Fibroblast of skin of abdomen (primary cell): ENCODE data around the gene STAP1.

Experiments
- DNase-seq: peaks from one replicate; pipeline ENCODE4 v3.0.0-alpha.2; 2013

Gene STAP1

GRCh38 chr4:67556436-67556835 lies 2.1 kb upstream of the STAP1 start:
- DNase-seq: no peak

- peak; percentile 53 for DNase-seq
Measured at GRCh38 chr4:67565284-67565683, 6.8 kb downstream of the STAP1 start.

GRCh38 chr4:67566335-67566734 lies 7.8 kb downstream of the STAP1 start:
- no peak for DNase-seq

- peak; percentile 44 for DNase-seq
Measured at GRCh38 chr4:67568820-67569219, 10.3 kb downstream of the STAP1 start.

GRCh38 chr4:67570537-67570936 lies 12.0 kb downstream of the STAP1 start:
- DNase-seq: no peak

- DNase-seq: no peak
Measured at GRCh38 chr4:67571975-67572374, 13.4 kb downstream of the STAP1 start.

GRCh38 chr4:67573193-67573592 lies 14.7 kb downstream of the STAP1 start:
- no peak for DNase-seq

GRCh38 chr4:67575232-67576058 lies 16.9 kb downstream of the STAP1 start:
- no peak for DNase-seq

- DNase-seq: no peak
Measured at GRCh38 chr4:67576059-67576466, 17.5 kb downstream of the STAP1 start.

DNA sequence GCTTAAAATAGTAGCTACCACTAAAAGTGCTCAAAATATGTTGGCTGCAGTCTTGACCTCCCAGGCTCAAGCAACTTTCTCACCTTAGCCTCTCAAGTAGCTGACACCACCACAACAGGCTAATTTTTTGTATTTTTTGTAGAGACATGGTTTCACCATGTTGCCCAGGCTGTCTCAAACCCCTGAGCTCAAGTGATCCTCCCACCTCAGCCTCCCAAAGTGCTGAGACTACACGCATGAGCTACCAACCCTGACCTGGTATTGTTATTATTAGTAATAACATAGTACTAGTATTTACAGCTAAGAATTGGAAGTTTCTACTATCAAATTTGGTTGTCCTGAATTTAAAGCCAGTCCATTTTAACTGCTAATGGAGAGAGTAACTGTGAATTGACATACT lies 18.0 kb downstream of the STAP1 start:
- no peak for DNase-seq

- DNase-seq: no peak
Measured at GRCh38 chr4:67580577-67580976, 22.1 kb downstream of the STAP1 start.

DNA sequence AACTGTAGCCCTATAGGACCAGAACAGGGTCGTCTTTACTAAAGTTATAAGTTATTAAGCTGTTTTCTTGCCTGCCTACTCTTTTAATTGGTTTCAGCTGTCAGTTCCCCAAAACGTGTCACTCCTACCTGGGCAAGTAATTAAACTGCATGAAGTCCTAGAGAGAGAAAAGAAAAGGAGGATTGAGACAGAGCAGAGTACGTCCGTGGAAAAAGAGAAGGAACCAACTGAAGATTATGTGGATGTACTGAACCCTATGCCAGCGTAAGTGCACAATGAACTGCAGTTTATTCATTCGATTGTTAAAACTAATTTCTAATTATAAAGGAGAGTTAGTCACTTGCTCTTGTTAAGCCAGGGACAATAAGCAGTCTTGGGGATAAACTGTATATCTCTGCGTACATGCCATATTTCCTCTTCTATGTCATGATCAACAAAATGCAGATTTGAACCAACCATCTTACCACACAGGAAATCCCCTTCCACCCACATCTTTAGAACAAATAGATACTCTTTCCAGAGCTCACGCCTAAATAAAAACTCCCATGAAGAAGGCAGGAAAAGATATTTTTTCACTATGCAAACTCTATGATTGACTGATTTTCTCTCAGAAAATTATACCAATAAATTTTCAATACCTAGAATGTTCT lies 22.8 kb downstream of the STAP1 start:
- DNase-seq: no peak

- no peak for DNase-seq
Measured at GRCh38 chr4:67581913-67582312, 23.4 kb downstream of the STAP1 start.

GRCh38 chr4:67584496-67584895 lies 26.0 kb downstream of the STAP1 start:
- no peak for DNase-seq

- DNase-seq: no peak
Measured at GRCh38 chr4:67587156-67587555, 28.6 kb downstream of the STAP1 start.

DNA sequence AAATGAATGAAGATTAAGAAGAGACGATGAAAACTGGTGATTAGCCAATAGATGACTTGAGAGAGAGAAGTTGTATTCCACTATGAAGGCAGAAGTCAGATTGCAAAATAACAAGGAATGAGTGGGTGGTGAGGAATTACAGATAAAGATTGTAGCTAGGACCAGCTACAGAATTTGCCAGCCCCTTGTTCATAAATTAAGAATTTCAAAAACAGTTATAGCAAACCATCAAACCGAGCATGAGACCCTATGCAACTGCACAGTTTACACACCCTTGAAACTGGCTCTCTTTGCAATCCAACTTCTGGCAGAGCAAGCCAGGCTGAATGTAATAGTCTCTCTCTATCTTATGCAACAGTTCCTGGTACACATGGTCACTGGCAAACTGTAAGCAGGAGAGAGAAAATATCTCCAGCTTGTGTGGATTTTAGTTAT lies 35.2 kb downstream of the STAP1 start:
- peak; percentile 31 for DNase-seq

DNA sequence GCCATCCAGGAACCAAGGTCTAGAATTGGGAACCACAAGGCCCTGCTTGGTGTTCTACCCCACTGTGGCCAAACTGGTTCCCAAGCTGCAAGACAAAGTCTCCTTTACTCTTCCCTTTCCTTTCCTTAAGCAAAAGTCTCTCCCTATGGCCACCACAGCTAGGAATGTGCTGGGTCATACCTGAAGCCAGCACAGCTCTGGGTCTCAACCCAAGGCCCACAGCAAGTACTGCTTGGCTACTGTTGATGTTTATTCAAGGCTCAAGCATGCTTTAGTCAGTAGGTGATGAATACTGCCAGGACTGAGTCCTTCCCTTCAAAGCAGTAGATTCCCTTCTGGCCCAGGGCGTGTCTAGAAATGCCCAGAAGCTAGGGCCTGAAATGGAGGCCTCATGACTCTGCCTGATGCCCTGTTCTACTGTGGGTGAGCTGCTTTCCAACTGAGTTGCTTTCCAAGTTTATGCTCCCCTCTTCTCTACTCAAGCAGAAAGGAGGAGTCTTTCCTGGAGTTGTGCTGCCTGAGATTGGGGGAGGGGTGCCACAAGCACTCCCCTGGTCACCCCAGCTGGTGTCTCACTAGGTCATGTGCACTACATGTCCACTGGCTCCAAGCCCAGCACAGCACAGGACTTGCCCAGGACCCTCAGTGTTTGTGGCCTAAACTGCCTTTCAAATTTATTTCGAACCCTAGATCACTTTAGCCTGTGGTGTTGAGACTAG lies 44.9 kb downstream of the STAP1 start:
- no peak for DNase-seq

DNA sequence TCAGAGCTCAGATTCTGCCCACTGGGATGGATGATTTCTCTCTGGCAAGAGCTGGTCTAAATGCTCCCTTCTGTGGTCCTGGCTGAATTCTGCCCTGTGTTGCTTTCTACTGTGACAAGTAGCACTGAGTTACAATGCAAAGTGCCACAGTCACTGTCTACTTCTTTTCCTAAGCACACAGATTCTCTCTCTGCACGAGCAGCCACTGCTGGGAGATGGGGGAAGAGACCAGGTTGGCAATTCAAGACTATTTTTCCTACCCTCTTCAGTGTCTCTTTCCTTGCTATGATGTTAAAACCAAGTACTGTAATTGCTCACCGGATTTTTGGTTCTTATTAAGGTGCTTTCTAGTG lies 45.5 kb downstream of the STAP1 start:
- DNase-seq: no peak

DNA sequence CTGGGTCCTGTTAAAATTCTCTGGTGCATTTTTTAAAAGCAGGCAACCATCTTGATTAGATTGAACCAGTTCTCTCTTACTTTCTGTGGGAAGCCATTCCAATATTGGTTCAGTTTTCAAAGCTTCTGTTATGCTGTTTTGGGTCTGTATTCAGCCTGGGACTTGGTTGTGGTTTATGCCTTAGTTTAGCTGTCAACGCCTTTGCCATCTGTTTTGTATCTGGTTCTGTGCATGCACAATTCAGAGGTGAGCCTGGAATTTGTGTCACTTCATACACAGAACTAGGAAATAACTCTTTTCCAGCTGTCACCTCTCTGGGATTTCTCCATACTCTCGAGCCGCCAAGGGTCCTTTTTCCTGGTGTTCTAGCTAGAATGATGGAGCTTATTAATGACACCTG lies 46.2 kb downstream of the STAP1 start:
- peak; percentile 22 for DNase-seq

- no peak for DNase-seq
Measured at GRCh38 chr4:67608027-67608426, 49.5 kb downstream of the STAP1 start.

DNA sequence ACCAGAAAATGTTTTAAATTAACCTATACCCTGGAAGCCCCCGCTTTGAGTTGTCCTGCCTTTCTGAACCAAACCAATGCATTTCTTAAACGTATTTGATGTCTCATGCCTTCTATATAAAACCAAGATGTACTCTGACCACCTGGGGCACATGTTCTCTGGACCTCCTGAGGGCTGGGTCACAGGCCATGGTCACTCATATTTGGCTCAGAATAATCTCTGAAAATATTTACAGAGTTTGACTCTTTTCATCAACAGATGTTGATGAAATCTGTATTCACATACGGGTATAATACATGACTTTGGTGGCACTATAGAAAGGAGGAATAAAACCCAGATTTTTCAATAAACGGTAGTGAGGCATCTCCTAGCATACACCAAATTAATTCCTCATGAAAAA lies 55.7 kb downstream of the STAP1 start:
- DNase-seq: no peak

DNA sequence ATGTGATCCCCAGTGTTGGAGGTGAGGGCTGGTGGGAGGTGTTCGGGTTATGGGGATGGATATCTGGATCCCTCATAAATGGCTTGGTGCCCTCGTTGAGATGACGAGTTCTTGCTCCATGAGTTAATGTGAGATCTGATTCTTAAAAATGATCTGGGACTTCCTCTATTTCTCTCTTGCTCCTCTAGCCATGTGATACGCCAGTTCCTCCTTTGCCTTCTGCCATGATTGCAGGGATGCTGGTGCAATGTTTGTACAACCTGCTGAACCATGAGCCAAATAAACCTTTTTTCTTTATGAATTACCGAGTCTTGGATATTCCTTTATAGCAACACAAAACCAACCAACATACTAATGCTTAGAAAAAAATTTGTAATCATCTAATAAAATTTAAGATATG lies 56.6 kb downstream of the STAP1 start:
- no peak for DNase-seq

DNA sequence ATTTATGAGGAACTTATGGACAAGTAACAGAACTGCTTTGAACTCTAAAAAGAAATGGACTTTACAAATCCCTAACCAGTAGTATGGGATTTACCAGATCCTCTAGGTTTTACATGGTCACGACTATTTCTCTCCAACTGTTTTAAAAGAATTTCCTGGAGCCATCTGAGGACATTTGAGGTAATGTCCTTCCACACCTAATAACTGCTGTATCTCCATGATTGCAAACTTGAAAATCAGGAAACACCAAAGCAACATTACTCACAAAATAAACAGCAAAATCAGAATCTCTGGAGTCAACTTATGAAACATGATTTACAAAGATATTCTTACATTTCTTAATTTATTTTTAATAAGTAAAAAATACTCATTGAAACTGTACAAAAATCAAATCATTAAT lies 58.0 kb downstream of the STAP1 start:
- no peak for DNase-seq

DNA sequence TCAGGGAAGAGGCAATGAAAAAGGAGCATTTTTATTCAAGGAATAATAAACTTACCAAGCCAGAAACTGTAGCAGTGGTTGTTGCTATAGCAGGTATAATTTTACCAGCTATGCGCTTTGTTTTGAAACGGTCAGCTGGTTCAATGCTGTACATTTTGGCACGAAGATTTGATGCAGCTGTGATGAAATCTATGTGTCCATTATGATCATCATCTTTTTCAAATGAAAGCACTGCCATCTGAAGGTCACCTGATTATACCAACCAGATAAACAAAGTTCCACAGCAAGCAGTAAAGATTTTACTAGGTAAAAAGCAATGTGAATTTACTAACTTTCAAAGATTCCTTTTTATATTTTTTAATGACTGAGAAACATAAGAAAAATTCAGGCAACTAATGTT lies 66.4 kb downstream of the STAP1 start:
- no peak for DNase-seq
